Hematopoietic multipotent progenitor cell treated with erythropoietin and hydrocortisone succinate and interleukin-3 and kit ligand, for 17 days (in vitro differentiated cells): ENCODE measurements around the gene CHADL.
"Not testable (repeated sequence)": the region's sequence is repeated elsewhere in the genome, so short reads cannot be mapped to it uniquely, and the experiment has no call there.

ENCODE experiments used
- DNase-seq: peaks from one replicate; pipeline ENCODE4 v3.0.0-alpha.2; 2015; ENCODE audit warnings: low spot score

Gene CHADL

DNA sequence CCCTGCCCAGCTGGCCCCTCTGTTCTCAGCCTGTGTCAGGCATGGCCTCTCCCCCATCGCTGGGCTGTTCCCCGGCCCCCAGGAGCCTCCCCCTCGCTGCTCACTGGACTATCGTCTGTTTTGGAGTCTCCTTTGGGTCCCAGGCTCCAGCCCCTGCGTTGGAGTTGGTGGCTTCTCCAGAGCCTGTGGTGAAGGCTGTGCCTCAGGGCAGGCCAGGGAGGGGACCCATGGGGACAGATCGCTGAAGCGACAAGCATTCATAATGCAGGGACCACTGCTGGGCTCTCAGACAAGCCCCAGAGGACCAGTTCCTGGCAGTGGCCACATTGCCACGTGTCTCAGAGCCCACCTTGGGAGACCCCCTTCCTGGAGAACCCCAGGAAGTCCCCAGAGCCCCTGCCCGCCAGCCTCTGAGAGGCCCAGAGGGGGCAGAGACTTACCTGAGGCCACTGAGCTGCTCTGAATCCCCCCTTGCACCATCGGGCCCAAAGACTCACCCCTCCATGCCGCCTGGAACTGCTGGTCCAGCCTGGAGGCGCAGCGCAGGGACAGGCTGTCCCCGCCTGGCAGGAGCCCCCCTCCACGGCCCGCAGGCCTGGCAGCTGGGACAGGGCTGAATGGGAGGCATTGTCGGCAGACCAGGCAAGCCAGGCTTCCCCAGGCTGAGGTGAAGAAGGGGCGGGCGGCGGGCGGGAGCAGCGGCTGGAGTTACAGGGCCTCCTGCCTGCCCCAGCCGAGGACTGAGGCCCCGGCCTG, at the start of gene CHADL:
CHADL (minus strand) TSS at position 555 of the 756 bp plus-strand sequence; CDS start at position 505, 50 bp downstream.
- no peak for DNase-seq

- no peak for DNase-seq
Measured at GRCh38 chr22:41289671-41290070, 48.9 kb upstream of the CHADL start.

DNA sequence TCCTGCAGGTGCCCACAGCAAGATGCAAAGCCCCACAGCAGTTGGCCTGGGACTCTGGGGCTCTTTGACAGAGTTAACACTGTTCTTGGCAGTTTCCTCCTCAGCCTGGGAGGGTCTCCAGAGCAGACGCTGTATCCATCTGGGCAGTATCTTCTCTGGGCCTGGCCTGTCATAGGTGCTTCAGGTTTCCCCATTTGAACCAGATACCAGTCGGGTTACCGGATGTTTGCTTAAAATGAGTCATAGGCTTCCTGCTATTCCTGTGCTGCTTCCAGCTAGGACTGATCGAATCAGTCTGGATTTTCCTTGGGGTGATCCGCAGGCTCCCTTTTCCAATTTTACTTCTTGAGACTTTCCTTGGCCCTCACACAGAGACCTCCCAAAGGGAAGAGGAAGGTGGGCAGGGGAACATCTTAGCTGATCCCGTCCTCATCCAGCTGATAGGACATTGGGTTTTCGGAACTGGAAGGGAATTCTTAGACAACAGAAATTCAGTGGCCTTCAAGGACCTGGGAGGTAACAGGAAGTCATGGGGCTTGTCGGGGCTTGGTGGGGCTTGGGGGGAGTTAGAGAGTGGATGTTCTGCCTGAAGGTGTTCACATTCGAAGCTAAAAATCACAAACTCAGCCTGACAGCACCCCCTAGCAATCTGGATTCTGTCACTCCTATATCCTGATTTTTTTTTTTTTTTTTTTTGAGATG, 47.7 kb upstream of the CHADL start:
- no peak for DNase-seq

DNA sequence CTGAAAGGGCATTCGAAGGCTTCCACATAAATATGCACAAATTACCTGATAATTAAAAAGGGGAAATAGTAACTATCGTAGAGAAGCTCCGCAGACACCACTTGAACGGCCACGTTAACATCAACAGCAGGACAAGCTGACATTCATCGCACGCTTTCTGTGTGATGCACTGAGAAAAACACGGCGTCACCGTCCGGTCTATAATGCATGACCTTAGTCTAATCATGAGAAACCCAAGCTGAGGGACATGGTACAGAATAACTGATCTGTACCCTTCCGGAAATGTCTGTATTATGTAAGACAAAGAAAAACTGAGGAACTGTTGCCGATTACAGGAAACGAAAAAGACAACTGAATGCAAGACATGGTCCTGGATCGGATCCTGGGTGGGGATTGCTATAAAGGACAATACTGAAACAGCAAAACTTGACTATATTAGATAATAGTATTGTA, 45.9 kb upstream of the CHADL start:
- DNase-seq = no peak

DNA sequence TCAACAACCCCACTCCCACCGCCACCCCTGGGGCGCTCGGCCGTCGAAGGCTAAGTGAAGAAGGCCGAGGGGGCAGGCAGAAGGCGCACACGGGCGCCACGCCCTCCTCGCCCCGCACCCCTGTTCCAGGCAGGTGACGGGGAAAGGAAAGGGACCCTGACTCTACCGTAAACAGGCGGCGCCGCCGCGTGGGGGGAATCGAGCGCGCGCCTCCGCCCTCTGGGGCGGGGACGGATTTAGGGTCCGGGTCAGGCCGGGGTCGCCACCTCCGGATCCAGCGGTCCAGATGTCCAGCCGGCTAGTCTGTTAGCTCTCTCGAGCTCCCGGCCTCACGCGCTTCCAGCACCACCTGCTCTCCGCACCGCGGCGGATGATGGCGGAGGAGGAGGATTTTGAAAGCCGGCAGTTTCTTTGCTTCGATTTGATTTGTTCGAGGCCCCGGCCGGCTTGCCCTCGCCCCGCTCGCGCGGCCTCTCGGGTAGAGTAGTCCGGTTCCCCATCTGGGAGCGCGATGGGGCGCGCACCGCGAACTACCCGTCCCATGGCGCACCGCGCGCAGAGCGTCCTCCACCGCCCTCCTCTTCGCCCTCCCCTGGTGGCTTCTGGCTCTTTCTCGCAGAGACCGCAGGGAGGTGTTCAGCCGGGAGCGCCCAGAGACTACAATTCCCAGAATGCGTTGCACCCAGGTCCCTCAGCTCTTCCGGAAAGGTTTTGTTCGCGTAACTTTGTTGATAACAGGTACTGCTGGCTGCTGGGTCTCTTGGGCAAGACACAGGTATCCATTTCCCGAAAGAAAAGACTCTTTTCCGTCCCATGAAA, 45.3 kb upstream of the CHADL start, which contains the start of gene RANGAP1:
RANGAP1 (minus strand) TSS at position 368 of the 819 bp plus-strand sequence. CDS start 5,143 bp downstream, outside the sequence.
- peak; percentile 98 for DNase-seq

- DNase-seq = peak; percentile 57
Measured at GRCh38 chr22:41285441-41285819, 44.7 kb upstream of the CHADL start.

- no peak for DNase-seq
Measured at GRCh38 chr22:41284465-41284864, 43.7 kb upstream of the CHADL start.

- DNase-seq = no peak
Measured at GRCh38 chr22:41280854-41281253, 40.1 kb upstream of the CHADL start.

DNA sequence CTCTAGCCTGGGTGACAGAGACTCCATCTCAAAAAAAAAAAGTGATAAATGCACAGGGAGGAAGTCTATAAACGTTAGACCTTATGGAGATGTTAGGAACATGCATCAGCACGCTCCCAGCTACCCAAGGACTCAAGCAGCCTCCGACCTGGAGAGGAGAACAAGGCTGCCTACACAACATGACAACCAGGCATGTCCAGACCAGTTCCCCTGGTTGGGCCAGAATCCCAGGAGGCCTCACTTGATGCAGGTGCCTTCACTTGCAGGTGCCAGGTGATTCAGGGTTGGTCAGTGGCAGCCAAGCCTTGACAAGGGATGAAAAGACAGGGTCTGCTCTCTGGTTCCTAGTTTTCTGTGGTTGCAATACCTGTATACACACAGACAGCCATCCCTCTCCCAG, 39.3 kb upstream of the CHADL start:
- DNase-seq = no peak

DNA sequence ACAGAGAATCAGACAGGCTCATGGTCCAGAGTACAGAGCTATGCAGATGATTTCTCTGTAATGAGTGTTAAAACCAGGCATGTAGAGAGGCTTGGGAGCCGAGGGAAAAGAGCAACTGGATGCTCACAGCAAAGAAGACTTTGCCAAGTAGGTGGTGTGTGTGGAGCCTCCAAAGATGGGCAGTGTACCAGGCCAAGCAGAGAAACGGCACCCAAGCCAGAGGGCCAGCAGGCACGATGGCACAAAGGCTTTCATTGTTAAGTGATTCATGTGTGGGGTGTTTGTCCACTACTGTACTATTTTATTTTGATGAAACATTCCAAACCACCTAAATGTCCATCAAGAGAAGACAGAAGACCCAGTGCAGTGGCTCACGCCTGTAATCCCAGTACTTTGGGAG, 34.1 kb upstream of the CHADL start:
- DNase-seq = no peak

GRCh38 chr22:41273128-41273527, 32.4 kb upstream of the CHADL start:
- no peak for DNase-seq

DNA sequence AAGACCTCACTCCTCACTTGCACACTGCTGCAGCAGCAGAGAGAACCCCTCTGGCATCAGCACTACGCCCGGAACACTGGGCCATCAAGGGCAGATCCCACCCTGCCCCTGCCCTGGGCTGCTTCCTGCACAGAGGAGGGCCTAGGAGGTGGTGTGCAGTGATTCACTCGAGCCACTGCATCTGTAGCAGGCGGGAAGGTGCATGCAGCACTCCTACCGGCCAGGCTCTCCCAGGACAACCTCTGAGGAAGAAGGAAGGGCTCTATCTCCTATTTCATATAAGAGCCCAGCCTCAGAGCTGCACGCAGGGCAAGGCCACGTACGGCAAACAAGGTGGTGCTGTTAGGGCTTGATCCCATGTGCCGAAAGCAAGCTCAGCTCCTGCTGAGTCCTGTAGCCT, 31.1 kb upstream of the CHADL start:
- no peak for DNase-seq

DNA sequence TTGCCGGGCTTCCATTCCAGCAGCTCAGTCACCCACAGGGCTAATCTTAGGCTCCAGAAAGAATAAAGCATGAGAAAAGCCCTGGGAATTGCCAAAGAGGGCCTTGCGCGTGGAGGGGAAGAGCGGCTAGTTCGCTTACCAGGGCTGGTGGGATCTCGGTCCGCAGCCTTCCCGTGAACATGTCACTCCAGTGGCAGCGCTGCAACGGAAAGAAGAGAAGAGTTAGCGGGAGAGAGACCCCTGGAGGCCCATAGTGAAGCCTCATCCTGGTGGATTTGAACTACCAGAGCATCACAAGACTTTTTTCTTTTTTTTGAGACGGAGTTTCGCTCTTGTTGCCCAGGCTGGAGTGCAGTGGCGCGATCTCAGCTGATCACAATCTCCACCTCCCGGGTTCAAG, 27.2 kb upstream of the CHADL start:
- no peak for DNase-seq

DNA sequence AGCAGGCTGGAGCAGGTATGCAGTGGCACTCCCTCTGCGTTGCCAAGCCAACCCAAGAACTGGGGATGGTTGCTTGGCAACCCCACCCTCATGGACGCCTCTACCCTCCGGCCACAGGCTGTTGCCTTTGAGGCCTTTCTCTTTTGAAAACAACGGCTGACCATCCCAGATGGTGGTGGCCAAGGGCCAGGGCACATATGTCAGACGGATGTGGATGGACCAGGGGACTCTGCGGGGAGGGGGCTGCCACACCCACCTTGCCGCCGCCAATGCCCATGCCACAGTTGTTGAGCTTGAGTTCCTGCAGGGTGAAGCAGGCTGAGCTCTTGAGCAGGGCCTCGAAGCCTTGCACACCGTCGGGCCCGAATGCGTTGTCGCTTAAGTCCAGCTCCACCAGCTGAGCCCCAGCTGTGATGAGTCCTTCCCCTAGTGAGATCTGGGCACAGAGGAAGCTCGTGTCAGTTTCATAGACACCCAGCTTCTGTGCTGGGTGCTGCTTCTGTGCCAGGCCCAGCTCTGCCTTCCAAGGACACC, 23.7 kb upstream of the CHADL start:
- no peak for DNase-seq

GRCh38 chr22:41263704-41264103, 23.0 kb upstream of the CHADL start:
- no peak for DNase-seq

- DNase-seq = no peak
Measured at GRCh38 chr22:41262250-41262765, 21.6 kb upstream of the CHADL start.

DNA sequence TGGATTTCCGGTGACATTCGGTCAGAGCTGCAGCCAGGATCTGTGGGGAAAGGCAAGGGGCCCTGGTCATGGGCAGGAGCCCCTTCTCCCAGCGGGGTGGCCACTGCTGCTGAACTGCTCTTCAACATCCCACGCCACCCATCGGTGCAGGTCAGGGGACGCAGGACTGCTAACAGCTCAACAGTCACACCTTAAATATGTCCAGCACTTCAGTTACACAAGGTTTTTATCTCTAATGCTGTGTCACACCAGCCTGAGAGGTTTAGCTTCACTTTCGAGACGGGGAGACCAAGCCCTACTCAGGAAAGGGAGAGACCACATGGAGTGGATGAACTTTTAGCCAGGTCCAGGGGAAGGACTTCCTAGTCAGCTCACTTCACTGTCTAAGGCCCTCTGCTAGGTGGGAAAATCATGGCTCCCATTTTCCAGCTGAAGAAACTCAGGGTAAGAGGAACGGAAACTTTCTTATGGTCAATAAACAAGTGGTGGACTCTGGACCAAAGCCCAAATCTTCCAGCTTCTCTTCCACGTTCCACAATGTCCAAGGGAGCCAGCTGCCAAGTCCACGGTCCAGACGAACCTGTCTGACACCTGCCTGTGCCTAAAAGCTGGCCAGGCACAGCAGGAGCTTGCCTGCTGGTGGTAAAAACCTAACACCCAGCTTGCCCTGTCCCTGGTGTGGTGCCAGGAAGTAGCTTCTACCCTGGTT, 21.0 kb upstream of the CHADL start:
- no peak for DNase-seq

DNA sequence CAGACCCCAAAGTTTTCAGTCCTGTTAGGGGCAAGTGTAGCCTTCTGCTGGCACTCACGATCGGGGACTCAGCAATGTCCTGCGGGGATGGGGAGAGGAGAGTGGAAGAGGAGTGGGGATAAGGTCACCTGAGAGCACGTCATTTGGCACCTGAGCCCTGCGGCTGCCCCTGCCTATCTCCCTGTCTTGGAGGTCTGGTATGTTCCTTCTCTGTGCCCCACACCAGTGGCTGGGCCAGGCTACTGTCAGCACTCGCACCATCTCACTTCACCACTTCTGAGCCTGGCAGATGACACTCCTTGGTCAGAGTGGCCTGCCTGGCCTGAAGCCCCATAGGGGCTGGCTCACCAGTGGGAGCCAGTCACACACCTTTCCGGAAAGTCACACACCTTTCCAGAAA, 20.1 kb upstream of the CHADL start:
- no peak for DNase-seq

- DNase-seq = not testable (repeated sequence)
Measured at GRCh38 chr22:41259756-41260155, 19.0 kb upstream of the CHADL start.

DNA sequence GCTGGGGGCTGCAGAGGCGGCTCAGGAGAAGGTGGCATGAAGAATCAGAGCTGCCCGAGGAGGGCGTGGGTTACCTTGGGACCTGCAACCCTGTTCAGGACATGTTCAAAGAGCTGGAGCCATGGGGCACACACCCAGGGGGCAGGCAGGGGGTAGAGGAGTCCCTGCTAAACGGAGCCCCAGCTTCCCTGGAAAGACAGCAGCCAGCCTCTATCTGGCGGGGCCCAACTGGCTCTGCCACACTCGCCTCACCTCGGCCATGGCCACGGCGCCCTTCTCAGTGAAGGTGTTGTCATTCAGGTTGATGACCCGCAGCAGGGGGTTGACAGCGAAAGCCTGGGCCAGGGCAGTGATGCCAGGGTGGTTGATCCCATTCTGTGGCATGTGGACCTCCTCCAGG, 17.0 kb upstream of the CHADL start:
- DNase-seq = no peak
